H7 (cell line): ENCODE results near the gene GRIK4. TPM values are rescaled to one million over a fixed set of nuclear protein-coding genes. Genes with fewer than 3 reads are reported as not detected.

Experiments
- DNase-seq: peaks from one replicate; pipeline ENCODE4 v3.0.0; 2012
- H3K27me3 ChIP-seq: 2 replicates; pipeline ENCODE4 v1.6.0; 2011; ENCODE audit warnings: mild to moderate bottlenecking, low read length; ENCODE audit not compliant: control insufficient read depth, insufficient read depth
- H3K36me3 ChIP-seq: replicated peaks from 2 replicates; pipeline ENCODE4 v1.5.1; 2011; ENCODE audit warnings: low read length; ENCODE audit not compliant: control insufficient read depth, insufficient read depth
- H3K4me3 ChIP-seq: 2 replicates; pipeline ENCODE4 v1.5.1; 2011; ENCODE audit warnings: low read depth, mild to moderate bottlenecking, control low read depth, low read length, moderate library complexity; ENCODE audit not compliant: insufficient read depth
- total RNA-seq: library from RNA; depleted of rRNA; stranded (reverse); fragments of >200 nt; shearing (Covaris generic); gene quantifications from 2 replicates; pipeline ENCODE4 v1.2.3, GENCODE V29; 2014

GRIK4 gene
- total RNA-seq, 1 experiment from 2014 or later = 1.0 TPM

GRCh38 chr11:120873966-120874735 lies 362.6 kb downstream of the GRIK4 start:
- H3K4me3 ChIP-seq = no peak overlapping the region
- H3K36me3 ChIP-seq = no peaks in the 10 kb centered on the region
- no peaks in the 10 kb centered on the region for H3K27me3 ChIP-seq
- no peak for DNase-seq

- Histone ChIP-seq H3K27me3 (no peaks in the 10 kb centered on the region), H3K4me3 (no peak overlapping the region)
- DNase-seq = no peak
Measured at GRCh38 chr11:120875986-120876385, 364.4 kb downstream of the GRIK4 start.

GRCh38 chr11:120877746-120878365 lies 366.3 kb downstream of the GRIK4 start:
- H3K27me3 ChIP-seq = no peaks in the 10 kb centered on the region
- no peak for DNase-seq
- no peak overlapping the region for H3K4me3 ChIP-seq
- H3K36me3 ChIP-seq = no peaks in the 10 kb centered on the region

More at GRCh38 chr11:120875986-120876385, 364.4 kb downstream of the GRIK4 start:
- H3K36me3 ChIP-seq = no peaks in the 10 kb centered on the region

GRCh38 chr11:120878781-120879180 lies 367.2 kb downstream of the GRIK4 start:
- H3K27me3 ChIP-seq = no peaks in the 10 kb centered on the region
- no peaks in the 10 kb centered on the region for H3K36me3 ChIP-seq
- DNase-seq = no peak
- H3K4me3 ChIP-seq = no peak overlapping the region

GRCh38 chr11:120880498-120881175 lies 369.1 kb downstream of the GRIK4 start:
- Histone ChIP-seq H3K36me3 (no peaks in the 10 kb centered on the region), H3K4me3 (no peak overlapping the region), H3K27me3 (no peaks in the 10 kb centered on the region)
- DNase-seq = no peak

GRCh38 chr11:120881596-120881995 lies 370.0 kb downstream of the GRIK4 start:
- H3K27me3 ChIP-seq = no peaks in the 10 kb centered on the region
- no peak overlapping the region for H3K4me3 ChIP-seq
- no peaks in the 10 kb centered on the region for H3K36me3 ChIP-seq
- DNase-seq = no peak

- Histone ChIP-seq H3K36me3 (no peaks in the 10 kb centered on the region), H3K27me3 (no peaks in the 10 kb centered on the region), H3K4me3 (no peak overlapping the region)
- DNase-seq = no peak
Measured at GRCh38 chr11:120882175-120882574, 370.6 kb downstream of the GRIK4 start.

- H3K36me3 ChIP-seq = no peaks in the 10 kb centered on the region
- peak; percentile 58 for DNase-seq
- H3K27me3 ChIP-seq = no peaks in the 10 kb centered on the region
- no peak overlapping the region for H3K4me3 ChIP-seq
Measured at GRCh38 chr11:120883404-120884080, 372.0 kb downstream of the GRIK4 start.

- no peak overlapping the region for H3K4me3 ChIP-seq
- no peaks in the 10 kb centered on the region for H3K36me3 ChIP-seq
- DNase-seq = peak; percentile 43
- no peaks in the 10 kb centered on the region for H3K27me3 ChIP-seq
Measured at GRCh38 chr11:120884154-120885020, 372.8 kb downstream of the GRIK4 start.

- no peak overlapping the region for H3K4me3 ChIP-seq
- no peaks in the 10 kb centered on the region for H3K27me3 ChIP-seq
- no peaks in the 10 kb centered on the region for H3K36me3 ChIP-seq
- no peak for DNase-seq
Measured at GRCh38 chr11:120890609-120891320, 379.2 kb downstream of the GRIK4 start.

GRCh38 chr11:120893440-120894201 lies 382.1 kb downstream of the GRIK4 start:
- Histone ChIP-seq H3K36me3 (no peaks in the 10 kb centered on the region), H3K27me3 (no peaks in the 10 kb centered on the region), H3K4me3 (no peak overlapping the region)
- DNase-seq = no peak

- Histone ChIP-seq H3K4me3 (no peak overlapping the region), H3K36me3 (no peaks in the 10 kb centered on the region)
Measured at GRCh38 chr11:120894202-120894985, 382.8 kb downstream of the GRIK4 start.

More at GRCh38 chr11:120894202-120894985, 382.8 kb downstream of the GRIK4 start:
- DNase-seq = no peak
- H3K27me3 ChIP-seq = no peaks in the 10 kb centered on the region
